Upper lobe of left lung (tissue), 6 donors: ENCODE measurements around the gene IL9. TPM values are rescaled to one million over a fixed set of nuclear protein-coding genes. Genes with fewer than 3 reads are reported as not detected.

Experiments
- ATAC-seq, 2 donors: fragments of 200-7000 bp; cut with Tn5 transposase; one replicate each; pipeline ENCODE4 v1.9.1; 2022; ENCODE audit warnings: mild to moderate bottlenecking in 2 of 2, moderate library complexity in 2 of 2; ENCODE audit not compliant: low FRiP score in 2 of 2
- DNase-seq, 2 donors: peaks; one replicate each; pipeline ENCODE4 v3.0.0-alpha.2; 2019 to 2020
- H3K27ac ChIP-seq, 4 donors: fragments of 200-600 bp; sonication (generic); one replicate each; pipeline ENCODE4 v1.5.1; 2016 to 2019
- H3K27me3 ChIP-seq, 4 donors: fragments of 200-600 bp; sonication (generic); one replicate each; pipeline ENCODE4 v1.5.1; 2017 to 2019
- H3K36me3 ChIP-seq, 4 donors: fragments of 200-600 bp; sonication (generic); one replicate each; pipeline ENCODE4 v1.5.1; 2016 to 2019
- H3K4me1 ChIP-seq, 4 donors: fragments of 200-600 bp; sonication (generic); one replicate each; pipeline ENCODE4 v1.5.1; 2018 to 2019
- H3K4me3 ChIP-seq, 4 donors: fragments of 200-600 bp; sonication (generic); one replicate each; pipeline ENCODE4 v1.5.1; 2017 to 2019; ENCODE audit warnings: mild to moderate bottlenecking in 2 of 4, moderate library complexity in 1 of 4
- H3K9me3 ChIP-seq, 4 donors: fragments of 200-600 bp; sonication (generic); one replicate each; pipeline ENCODE4 v1.5.1; 2018 to 2019
- CTCF ChIP-seq, 6 experiments: fragments of 450-650 bp in 4 of 6; fragments of 200-600 bp in 2 of 6; sonication (generic) in 2 of 6; IDR thresholded peaks; one replicate each; pipeline ENCODE4 v1.5.1; 2016 to 2019; ENCODE audit warnings: antibody characterized with exemption in 6 of 6
- EP300 ChIP-seq, 4 donors: sonication (generic); formaldehyde crosslinking; IDR thresholded peaks; one replicate each; pipeline ENCODE4 v1.5.1; 2017; ENCODE audit warnings: antibody characterized with exemption in 4 of 4, control low read depth in 2 of 4
- POLR2A ChIP-seq, 4 donors: fragments of 450-650 bp; IDR thresholded peaks; one replicate each; pipeline ENCODE4 v1.5.1; 2016 to 2017; ENCODE audit warnings: antibody characterized with exemption in 4 of 4, mild to moderate bottlenecking in 2 of 4
- POLR2AphosphoS5 ChIP-seq, 2 donors: sonication (generic); formaldehyde crosslinking; IDR thresholded peaks; one replicate each; pipeline ENCODE4 v1.5.1; 2017; ENCODE audit warnings: antibody characterized with exemption in 2 of 2
- WGBS, 2 donors: methylation state at CpG; one replicate each; pipeline ENCODE4 v1.1.5; 2017 to 2018; 5-methylcytosine and 5-hydroxymethylcytosine counted together
- total RNA-seq, 6 donors: library from RNA; depleted of rRNA in 4 of 6; stranded (reverse); fragments of >200 nt in 4 of 6; gene quantifications; one replicate each; pipeline versions ENCODE4 v1.1.0 to v1.2.1, GENCODE V29; 2016 to 2021
- donor health status: DM: no; HTN: no; CAD: no; lungs with moderate emphysema.
- donor health status: DM: no; HTN: yes; CAD: no; lungs with severe emphysema.

Gene IL9
- total RNA-seq, 6 donors from 2014 or later, result not detected

DNA sequence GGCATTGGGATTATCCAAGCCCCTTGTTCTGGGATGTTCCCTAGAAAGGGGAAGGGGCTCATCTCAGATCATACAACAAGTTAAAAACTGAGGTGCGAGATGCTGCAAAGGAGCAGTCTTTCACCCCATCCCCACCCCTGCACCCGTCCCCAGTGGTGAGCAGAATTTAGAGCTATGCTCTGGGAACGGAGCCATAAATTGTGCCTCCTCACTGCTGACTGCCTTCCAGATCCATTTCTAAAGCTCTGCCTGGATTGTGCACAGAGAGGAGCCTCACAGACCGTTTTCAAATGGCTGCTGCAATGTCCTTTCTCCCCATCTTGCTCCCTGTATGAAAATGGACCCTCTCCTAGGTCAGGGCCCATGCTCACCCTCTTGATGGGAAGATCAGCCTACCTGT, 52.9 kb downstream of the IL9 start:
- Histone ChIP-seq H3K27ac (no peak overlapping the region), H3K4me1 (no peaks in the 10 kb centered on the region), H3K36me3 (no peaks in the 10 kb centered on the region), H3K9me3 (peaks cover 0 to 8% (median 0%) of the 10 kb centered on the region in 4 donors), H3K4me3 (no peak overlapping the region), H3K27me3 (no peaks in the 10 kb centered on the region)
- DNase-seq, result no peak
- no peak for ATAC-seq
- WGBS, 2 donors, result 67 to 73% methylated on average over 1 to 4 of the region's 4 CpGs
- TF ChIP-seq POLR2AphosphoS5 (IDR thresholded peaks at IDR 0.05), result no peak
- TF ChIP-seq EP300 (IDR thresholded peaks at IDR 0.05), result no peak
- TF ChIP-seq CTCF (IDR thresholded peaks at IDR 0.05), result no peak
- TF ChIP-seq POLR2A (IDR thresholded peaks at IDR 0.05), result no peak

Other genes with a start within 250 kb of the IL9 start
- gene SLC25A48, start 61.2 kb downstream of the IL9 start, total RNA-seq, result not detected
- not detected for gene LECT2, start 59.1 kb upstream of the IL9 start, total RNA-seq
- 100 to 1,000 TPM in 3 of 6 donors, 10 to 100 TPM in 3; 51.0 to 189 (median 126) TPM for gene TGFBI, start 133.1 kb upstream of the IL9 start, total RNA-seq
- gene SMAD5, start 237.0 kb upstream of the IL9 start, total RNA-seq, result 10 to 100 TPM; 14.6 to 54.3 (median 45.1) TPM